Spleen (tissue), 11 donors: ENCODE measurements around the gene ZCCHC4. TPM values are rescaled to one million over a fixed set of nuclear protein-coding genes. Genes with fewer than 3 reads are reported as not detected.

ENCODE experiments used
- DNase-seq: peaks from one replicate; pipeline ENCODE4 v3.0.0-alpha.2; 2020
- H3K27ac ChIP-seq, 8 donors: fragments of 200-600 bp; sonication (generic) in 7 of 8; 1 replicate in 4 of 8; 2 replicates in 4 of 8; pipeline versions ENCODE4 v1.5.0 to v1.8.0; 2016 to 2021; ENCODE audit warnings: inconsistent platforms in 4 of 8, mild to moderate bottlenecking in 4 of 8, moderate library complexity in 1 of 8
- H3K27me3 ChIP-seq, 7 donors: fragments of 200-600 bp; sonication (generic) in 6 of 7; replicated peaks in 1 of 7; 1 replicate in 4 of 7; 2 replicates in 3 of 7; pipeline versions ENCODE4 v1.5.0 to v1.8.0; 2016 to 2021; ENCODE audit warnings: inconsistent platforms in 3 of 7, mild to moderate bottlenecking in 1 of 7
- H3K36me3 ChIP-seq, 6 donors: fragments of 200-600 bp; sonication (generic) in 5 of 6; 1 replicate in 4 of 6; 2 replicates in 2 of 6; pipeline versions ENCODE4 v1.5.0 to v1.8.0; 2016 to 2021; ENCODE audit warnings: inconsistent platforms in 2 of 6
- H3K4me1 ChIP-seq, 6 donors: fragments of 200-600 bp; sonication (generic) in 5 of 6; 1 replicate in 3 of 6; 2 replicates in 3 of 6; pipeline versions ENCODE4 v1.5.0 to v1.8.0; 2016 to 2021; ENCODE audit warnings: inconsistent platforms in 3 of 6
- H3K4me3 ChIP-seq, 8 donors: fragments of 200-600 bp; sonication (generic) in 7 of 8; 1 replicate in 4 of 8; 2 replicates in 4 of 8; pipeline versions ENCODE4 v1.5.0 to v1.8.0; 2016 to 2021; ENCODE audit warnings: inconsistent platforms in 4 of 8, mild to moderate bottlenecking in 4 of 8, moderate library complexity in 2 of 8
- H3K9me3 ChIP-seq, 8 donors: fragments of 200-600 bp; sonication (generic) in 7 of 8; 1 replicate in 4 of 8; 2 replicates in 4 of 8; pipeline versions ENCODE4 v1.5.0 to v1.8.0; 2016 to 2021; ENCODE audit warnings: inconsistent platforms in 4 of 8
- CTCF ChIP-seq, 11 experiments: fragments of 200-600 bp in 7 of 11; fragments of 450-650 bp in 4 of 11; sonication (generic) in 4 of 11; IDR thresholded peaks in 8 of 11; conservative IDR thresholded peaks in 3 of 11; 1 replicate in 7 of 11; 2 replicates in 4 of 11; pipeline versions ENCODE4 v1.4.0 to v1.8.0; 2016 to 2021; ENCODE audit warnings: antibody characterized with exemption in 11 of 11, inconsistent platforms in 4 of 11, mild to moderate bottlenecking in 1 of 11
- POLR2A ChIP-seq, 3 donors: fragments of 450-650 bp; IDR thresholded peaks; one replicate each; pipeline ENCODE4 v1.5.1; 2017; ENCODE audit warnings: antibody characterized with exemption in 3 of 3, mild to moderate bottlenecking in 1 of 3
- POLR2AphosphoS5 ChIP-seq, 3 donors: sonication (generic); formaldehyde crosslinking; IDR thresholded peaks; one replicate each; pipeline ENCODE4 v1.5.1; 2017; ENCODE audit warnings: antibody characterized with exemption in 3 of 3
- WGBS, 5 donors: extraction: QIAGEN DNeasy Blood & Tissue Kit in 3 of 5; methylation state at CpG; one replicate each; pipeline versions ENCODE4 v1.1.5 to v1.1.7; 2013 to 2018; 5-methylcytosine and 5-hydroxymethylcytosine counted together
- intact Hi-C: fragments of 100-400 bp; cut with DNase I; formaldehyde crosslinking; loops from one replicate; pipeline ENCODE4 v1.15.0; 2023; ENCODE audit warnings: low total_unique reads
- polyA plus RNA-seq, 3 donors: library from polyadenylated mRNA; stranded (reverse); fragments of 200-250 nt; gene quantifications; one replicate each; pipeline ENCODE4 v1.2.1, GENCODE V29; 2013
- total RNA-seq, 7 donors: library from RNA; depleted of rRNA in 3 of 7; stranded (reverse); fragments of >200 nt in 3 of 7; fragmentation: NEBNext Ultra II Directional in 4 of 7; extraction: Animal tissue kit (Norgen Biotek cat#: 25700) in 4 of 7; gene quantifications; one replicate each; pipeline versions ENCODE4 v1.1.0 to v1.2.1, GENCODE V29; 2016 to 2021
- donor health status: healthy with polysubstance abuse.
- donor health status: DM: no; HTN: no; CAD: no; lungs with moderate emphysema.
- donor health status: DM: no; HTN: no; CAD: no.
- donor health status: Bipolar disorder and iron deficiency.
- donor health status: healthy.
- donor health status: DM: no; HTN: no; CAD: no.
- donor health status: DM: yes; HTN: yes; CAD: no.

The ZCCHC4 gene
- total and polyA plus RNA-seq, 10 donors, result 5.6 to 14.7 (median 12.1) TPM

- Histone ChIP-seq H3K9me3 (peaks cover 0 to 7% (median 0%) of the 10 kb centered on the region in 8 donors), H3K4me1 (no peaks in the 10 kb centered on the region), H3K27ac (no peak overlapping the region), H3K4me3 (no peak overlapping the region), H3K27me3 (no peaks in the 10 kb centered on the region), H3K36me3 (peaks cover 0 to 46% (median 5%) of the 10 kb centered on the region in 6 donors)
- no peak for TF ChIP-seq POLR2AphosphoS5 (IDR thresholded peaks at IDR 0.05)
- no peak for TF ChIP-seq POLR2A (IDR thresholded peaks at IDR 0.05)
- TF ChIP-seq CTCF (IDR thresholded peaks at IDR 0.05 in 8 of 11, conservative IDR thresholded peaks at IDR 0.05 in 3 of 11), result no peak
- 96 to 99% (median 98%) methylated on average over 2 of the region's 2 CpGs for WGBS, 5 donors
- intact Hi-C loops, result no loop called here
- DNase-seq, result no peak
These were observed 43.5 kb downstream of the ZCCHC4 start for GRCh38 chr4:25356068-25356467.

- no peaks in the 10 kb centered on the region for H3K27me3 ChIP-seq
These were observed 46.1 kb downstream of the ZCCHC4 start for GRCh38 chr4:25358515-25359275.

GRCh38 chr4:25361253-25361652 is 48.7 kb downstream of the ZCCHC4 start:
- Histone ChIP-seq H3K4me3 (no peak overlapping the region), H3K9me3 (peaks cover 0 to 7% (median 0%) of the 10 kb centered on the region in 8 donors), H3K27ac (no peak overlapping the region), H3K36me3 (peaks cover 0 to 59% (median 9%) of the 10 kb centered on the region in 6 donors), H3K4me1 (no peaks in the 10 kb centered on the region), H3K27me3 (no peaks in the 10 kb centered on the region)
- TF ChIP-seq CTCF (IDR thresholded peaks at IDR 0.05 in 8 of 11, conservative IDR thresholded peaks at IDR 0.05 in 3 of 11) (no peak), POLR2AphosphoS5 (IDR thresholded peaks at IDR 0.05) (no peak), POLR2A (IDR thresholded peaks at IDR 0.05) (no peak)
- intact Hi-C loops, result no loop called here
- no peak for DNase-seq
- 93 to 98% (median 97%) methylated on average over 6 to 9 of the region's 9 CpGs for WGBS, 5 donors

More at GRCh38 chr4:25358515-25359275, 46.1 kb downstream of the ZCCHC4 start:
- no peak overlapping the region for H3K27ac ChIP-seq
- WGBS, 5 donors, result 85 to 96% (median 95%) methylated on average over 14 of the region's 14 CpGs
- DNase-seq, result no peak
- intact Hi-C loops, result no loop called here
- H3K36me3 ChIP-seq, result peaks cover 0 to 44% (median 2%) of the 10 kb centered on the region in 6 donors
- H3K9me3 ChIP-seq, result peaks cover 0 to 7% (median 0%) of the 10 kb centered on the region in 8 donors
- no peaks in the 10 kb centered on the region for H3K4me1 ChIP-seq
- TF ChIP-seq CTCF (IDR thresholded peaks at IDR 0.05 in 8 of 11, conservative IDR thresholded peaks at IDR 0.05 in 3 of 11) (no peak), POLR2A (IDR thresholded peaks at IDR 0.05) (no peak), POLR2AphosphoS5 (IDR thresholded peaks at IDR 0.05) (no peak)
- H3K4me3 ChIP-seq, result no peak overlapping the region

GRCh38 chr4:25367004-25367621 is 54.5 kb downstream of the ZCCHC4 start:
- Histone ChIP-seq H3K27me3 (no peaks in the 10 kb centered on the region), H3K4me1 (no peaks in the 10 kb centered on the region), H3K36me3 (peaks cover 0 to 54% (median 11%) of the 10 kb centered on the region in 6 donors), H3K9me3 (no peaks in the 10 kb centered on the region), H3K27ac (no peak overlapping the region), H3K4me3 (no peak overlapping the region)
- WGBS, 5 donors, result 81 to 89% (median 85%) methylated on average over 2 of the region's 2 CpGs
- TF ChIP-seq POLR2AphosphoS5 (IDR thresholded peaks at IDR 0.05) (no peak), POLR2A (IDR thresholded peaks at IDR 0.05) (no peak), CTCF (IDR thresholded peaks at IDR 0.05 in 8 of 11, conservative IDR thresholded peaks at IDR 0.05 in 3 of 11) (peak in 9 of 11 experiments; percentile 23 to 62 (median 51))
- DNase-seq, result no peak
- intact Hi-C loops, result no loop called here
